Skeletal muscle satellite cell (primary cell): ENCODE data around the gene USP24.
"Not testable (repeated sequence)": the region's sequence is repeated elsewhere in the genome, so short reads cannot be mapped to it uniquely, and the experiment has no call there.

ENCODE experiments used
- H3K27me3 ChIP-seq: 2 replicates; pipeline ENCODE4 v1.7.0; 2013; ENCODE audit warnings: low read length; ENCODE audit not compliant: control insufficient read depth, insufficient read depth
- H3K36me3 ChIP-seq: 2 replicates; pipeline ENCODE4 v1.7.0; 2013; ENCODE audit warnings: mild to moderate bottlenecking, control low read depth, low read length; ENCODE audit not compliant: insufficient read depth
- H3K4me1 ChIP-seq: 2 replicates; pipeline ENCODE4 v1.7.0; 2013; ENCODE audit warnings: low read length; ENCODE audit not compliant: control insufficient read depth, insufficient read depth
- H3K4me2 ChIP-seq: 2 replicates; pipeline ENCODE4 v1.7.0; 2013; ENCODE audit warnings: mild to moderate bottlenecking, low read length
- H3K4me3 ChIP-seq: 2 replicates; pipeline ENCODE4 v1.7.0; 2013; ENCODE audit warnings: low read length
- H3K9ac ChIP-seq: 2 replicates; pipeline ENCODE4 v1.7.0; 2013; ENCODE audit warnings: mild to moderate bottlenecking, low read depth, low read length, moderate library complexity
- H3K9me3 ChIP-seq: replicated peaks from 2 replicates; pipeline ENCODE4 v1.7.0; 2013; ENCODE audit warnings: mild to moderate bottlenecking, control low read depth, low read length

Gene USP24

GRCh38 chr1:55039342-55040082 lies 175.7 kb downstream of the USP24 start, which contains the start of gene PCSK9:
PCSK9 (plus strand) TSS chr1:55039548; CDS start chr1:55039838, 290 bp downstream.
- peaks cover 86% of the 10 kb centered on the region for H3K27me3 ChIP-seq
- peaks cover 9% of the 10 kb centered on the region for H3K4me1 ChIP-seq
- no peaks in the 10 kb centered on the region for H3K9me3 ChIP-seq
- H3K4me2 ChIP-seq, result peak within 1 kb of the TSS; percentile 81
- H3K9ac ChIP-seq, result no peak within 1 kb of the TSS
- peak within 1 kb of the TSS; percentile 54 for H3K4me3 ChIP-seq
- H3K36me3 ChIP-seq, result no peaks in the 10 kb centered on the region

DNA sequence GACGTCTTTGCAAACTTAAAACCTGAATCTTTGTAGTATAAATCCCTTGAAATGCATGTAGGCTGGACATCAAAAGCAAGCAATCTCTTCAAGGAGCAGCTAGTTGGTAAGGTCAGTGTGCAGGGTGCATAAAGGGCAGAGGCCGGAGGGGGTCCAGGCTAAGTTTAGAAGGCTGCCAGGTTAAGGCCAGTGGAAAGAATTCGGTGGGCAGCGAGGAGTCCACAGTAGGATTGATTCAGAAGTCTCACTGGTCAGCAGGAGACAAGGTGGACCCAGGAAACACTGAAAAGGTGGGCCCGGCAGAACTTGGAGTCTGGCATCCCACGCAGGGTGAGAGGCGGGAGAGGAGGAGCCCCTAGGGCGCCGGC lies 176.2 kb downstream of the USP24 start:
- Histone ChIP-seq H3K4me2 (peak overlapping the region; percentile 81), H3K36me3 (no peaks in the 10 kb centered on the region), H3K4me1 (peaks cover 9% of the 10 kb centered on the region), H3K27me3 (peaks cover 90% of the 10 kb centered on the region), H3K9me3 (no peaks in the 10 kb centered on the region), H3K4me3 (peak overlapping the region; percentile 54), H3K9ac (no peak overlapping the region)

- H3K9ac ChIP-seq, result no peak overlapping the region
- H3K9me3 ChIP-seq, result no peaks in the 10 kb centered on the region
- H3K36me3 ChIP-seq, result no peaks in the 10 kb centered on the region
- H3K27me3 ChIP-seq, result peaks cover 95% of the 10 kb centered on the region
- H3K4me1 ChIP-seq, result peaks cover 9% of the 10 kb centered on the region
- no peak overlapping the region for H3K4me2 ChIP-seq
- H3K4me3 ChIP-seq, result no peak overlapping the region
Observed at GRCh38 chr1:55038552-55038838, 176.7 kb downstream of the USP24 start.

DNA sequence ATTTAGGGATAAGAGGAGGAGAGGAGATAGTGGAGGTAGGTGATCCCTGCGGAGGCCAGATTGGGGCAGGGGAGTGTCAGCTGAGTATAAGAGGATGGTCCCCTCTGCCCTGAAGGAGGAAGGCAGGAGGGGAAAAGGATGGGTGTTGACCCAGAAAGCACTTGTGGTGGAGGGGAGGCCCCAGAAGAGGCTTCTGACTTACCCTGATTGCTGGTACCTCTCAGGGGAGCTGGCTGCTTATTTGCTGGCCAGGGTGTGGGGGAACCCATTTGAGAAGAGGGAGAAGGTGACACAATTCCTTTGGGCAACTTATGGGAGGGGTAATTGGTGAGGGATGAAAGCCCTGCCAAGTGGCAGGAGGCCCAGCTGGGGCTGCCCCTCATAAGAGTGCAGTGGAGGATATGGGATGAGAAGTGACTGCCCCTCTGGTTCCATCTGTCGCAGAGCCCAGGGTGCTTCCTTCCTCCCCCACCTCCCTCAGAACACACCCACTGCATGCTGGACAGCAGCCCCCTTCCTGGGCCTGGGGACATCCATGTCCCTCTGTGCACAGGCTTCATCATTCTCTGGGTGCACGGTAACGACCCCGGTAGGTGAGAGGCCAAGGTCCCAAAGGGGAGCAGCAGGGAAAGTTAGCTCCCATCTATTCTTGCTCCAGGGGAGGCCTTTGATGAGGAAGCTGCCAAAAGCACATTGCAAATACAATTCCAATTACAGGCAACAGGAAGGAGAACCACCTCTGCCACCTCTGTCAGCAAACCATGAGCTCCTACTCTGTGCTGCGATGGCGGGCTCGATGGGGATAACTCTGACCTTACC lies 177.2 kb downstream of the USP24 start:
- peaks cover 97% of the 10 kb centered on the region for H3K27me3 ChIP-seq

DNA sequence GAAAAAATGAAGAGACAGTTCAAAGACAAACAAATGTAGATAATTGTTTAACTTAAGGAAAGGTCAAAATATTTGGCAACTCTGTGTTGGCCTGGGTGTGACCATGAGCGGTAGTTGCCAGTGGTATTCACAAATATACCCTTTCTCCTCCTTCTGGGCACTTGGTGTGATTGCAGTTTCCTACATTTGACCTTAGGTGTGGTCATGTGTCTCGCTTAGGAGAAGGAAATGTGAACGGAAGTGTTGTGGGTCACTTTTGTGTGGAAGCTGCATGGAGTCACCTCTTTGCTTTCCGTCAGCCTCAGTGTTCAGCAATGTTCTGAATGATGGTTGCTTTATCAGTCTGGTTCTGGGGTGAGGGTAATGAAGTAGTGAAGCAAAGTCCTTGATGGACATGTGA lies 179.3 kb downstream of the USP24 start:
- Histone ChIP-seq H3K4me2 (no peak overlapping the region), H3K36me3 (no peaks in the 10 kb centered on the region), H3K9me3 (no peaks in the 10 kb centered on the region), H3K4me3 (no peak overlapping the region), H3K9ac (no peak overlapping the region), H3K27me3 (peaks cover 81% of the 10 kb centered on the region), H3K4me1 (peaks cover 9% of the 10 kb centered on the region)

More for the DNA sequence above, 177.2 kb downstream of the USP24 start:
- no peak overlapping the region for H3K4me3 ChIP-seq
- no peak overlapping the region for H3K4me2 ChIP-seq
- H3K9ac ChIP-seq, result no peak overlapping the region
- no peaks in the 10 kb centered on the region for H3K36me3 ChIP-seq
- peaks cover 9% of the 10 kb centered on the region for H3K4me1 ChIP-seq
- no peaks in the 10 kb centered on the region for H3K9me3 ChIP-seq

DNA sequence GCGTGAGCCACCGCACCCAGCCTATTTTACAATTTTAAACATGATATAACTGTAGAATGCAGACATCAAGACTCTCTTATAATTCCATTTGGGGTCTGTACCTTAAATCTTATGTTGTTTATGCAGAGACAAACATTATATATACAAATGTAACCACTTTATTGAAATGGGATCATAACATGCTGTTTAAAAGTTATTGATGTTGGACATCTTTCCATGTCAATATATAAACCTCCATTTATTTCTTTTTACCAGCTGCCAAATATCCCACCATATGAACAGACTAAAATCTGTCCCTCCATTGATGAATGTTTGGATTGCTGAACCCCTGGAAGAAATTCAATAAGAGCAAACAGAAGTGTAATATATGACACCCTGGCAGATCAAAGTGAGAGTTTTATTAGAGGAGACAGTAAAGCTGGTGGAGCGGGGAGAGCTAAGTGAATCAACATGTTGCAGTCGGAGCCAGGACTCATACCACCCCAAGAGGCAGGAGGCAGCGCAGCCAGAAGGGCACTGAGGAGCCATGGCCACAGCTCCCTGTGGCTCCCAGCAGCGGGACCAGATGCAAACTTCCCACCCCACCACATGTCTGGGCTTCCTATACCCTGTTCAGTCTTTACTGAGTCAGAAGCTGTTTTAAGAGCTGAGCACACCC lies 180.6 kb downstream of the USP24 start:
- H3K9ac ChIP-seq, result no peak overlapping the region
- peaks cover 4% of the 10 kb centered on the region for H3K4me1 ChIP-seq
- H3K36me3 ChIP-seq, result no peaks in the 10 kb centered on the region
- H3K9me3 ChIP-seq, result no peaks in the 10 kb centered on the region
- no peak overlapping the region for H3K4me2 ChIP-seq
- H3K27me3 ChIP-seq, result peaks cover 76% of the 10 kb centered on the region
- H3K4me3 ChIP-seq, result no peak overlapping the region

DNA sequence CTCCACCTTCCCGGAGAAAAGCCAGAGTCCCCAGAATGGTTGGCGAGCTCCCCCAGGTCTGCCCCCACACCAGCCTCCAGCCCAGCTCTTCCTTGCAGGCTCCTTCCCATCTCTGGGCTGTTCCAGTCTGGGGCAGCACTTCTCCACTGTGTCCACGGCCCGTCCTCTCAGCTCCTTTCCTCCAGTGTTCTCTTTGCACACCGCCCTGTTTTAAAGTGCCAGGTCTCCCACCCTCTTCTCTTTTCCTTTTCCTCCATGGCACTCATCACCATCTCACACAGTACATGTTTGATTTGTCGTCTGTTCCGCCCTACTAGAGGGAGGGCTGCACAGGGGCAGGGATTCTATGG lies 181.9 kb downstream of the USP24 start:
- H3K27me3 ChIP-seq, result peaks cover 62% of the 10 kb centered on the region
- no peak overlapping the region for H3K4me2 ChIP-seq
- no peak overlapping the region for H3K4me3 ChIP-seq
- H3K9me3 ChIP-seq, result no peaks in the 10 kb centered on the region
- H3K36me3 ChIP-seq, result no peaks in the 10 kb centered on the region
- H3K9ac ChIP-seq, result no peak overlapping the region
- no peaks in the 10 kb centered on the region for H3K4me1 ChIP-seq

DNA sequence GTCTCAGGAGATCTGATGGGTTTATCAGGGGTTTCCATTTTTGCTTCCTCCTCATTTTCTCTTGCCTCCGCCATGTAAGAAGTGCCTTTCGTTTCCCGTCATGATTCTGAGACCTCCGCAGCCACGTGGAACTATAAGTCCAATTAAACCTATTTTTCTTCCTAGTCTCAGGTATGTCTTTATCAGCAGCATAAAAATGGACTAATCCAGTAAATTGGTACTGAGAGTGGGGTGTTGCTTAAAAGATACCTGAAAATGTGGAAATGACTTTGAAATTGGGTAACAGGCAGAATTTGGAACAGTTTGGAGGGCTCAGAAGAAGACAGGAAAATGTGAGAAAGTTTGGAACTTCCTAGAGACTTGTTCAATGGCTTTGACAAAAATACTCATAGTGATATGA lies 184.1 kb downstream of the USP24 start:
- not testable (repeated sequence) for H3K4me2 ChIP-seq

DNA sequence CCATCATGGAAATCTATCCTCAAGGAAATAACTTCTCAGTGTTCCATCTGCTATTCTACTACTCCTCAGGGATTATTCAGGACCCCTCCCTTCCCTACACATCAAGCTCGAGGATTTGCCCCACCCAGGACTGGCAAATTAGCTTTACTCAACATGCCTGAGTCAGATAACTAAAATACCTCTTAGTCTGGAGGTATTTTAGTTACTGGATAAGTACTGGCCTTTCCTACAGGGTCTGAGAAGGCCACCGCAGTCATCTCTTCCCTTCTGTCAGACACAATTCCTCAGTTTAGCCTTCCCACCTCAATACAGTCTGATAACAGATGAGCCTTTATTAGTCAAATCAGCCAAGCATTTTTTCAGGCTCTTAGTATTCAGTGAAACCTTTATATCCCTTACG lies 188.5 kb downstream of the USP24 start:
- not testable (repeated sequence) for H3K4me3 ChIP-seq, H3K9ac ChIP-seq, H3K9me3 ChIP-seq, H3K4me1 ChIP-seq, H3K4me2 ChIP-seq, H3K36me3 ChIP-seq
- peaks cover 12% of the 10 kb centered on the region for H3K27me3 ChIP-seq

More for the DNA sequence above, 184.1 kb downstream of the USP24 start:
- H3K36me3 ChIP-seq, H3K9me3 ChIP-seq, H3K4me1 ChIP-seq, H3K4me3 ChIP-seq, H3K9ac ChIP-seq: not testable (repeated sequence)
- H3K27me3 ChIP-seq, result peaks cover 41% of the 10 kb centered on the region

DNA sequence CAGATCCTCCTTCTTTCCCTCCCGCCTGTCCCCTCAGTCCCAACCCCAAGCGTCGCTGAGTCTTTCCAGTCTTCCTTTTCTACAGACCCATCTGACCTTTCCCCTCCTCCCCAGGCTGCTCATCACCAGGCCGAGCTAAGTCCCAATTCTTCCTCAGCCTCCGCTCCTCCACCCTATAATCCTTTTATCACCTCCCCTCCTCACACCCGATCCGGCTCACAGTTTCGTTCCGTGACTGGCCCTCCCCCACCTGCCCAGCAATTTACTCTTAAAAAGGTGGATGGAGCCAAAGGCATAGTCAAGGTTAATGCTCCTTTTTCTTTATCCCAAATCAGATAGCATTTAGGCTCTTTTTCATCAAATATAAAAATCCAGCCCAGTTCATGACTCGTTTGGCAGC lies 191.0 kb downstream of the USP24 start:
- not testable (repeated sequence) for H3K4me3 ChIP-seq, H3K9me3 ChIP-seq, H3K4me2 ChIP-seq, H3K27me3 ChIP-seq, H3K36me3 ChIP-seq, H3K4me1 ChIP-seq, H3K9ac ChIP-seq

DNA sequence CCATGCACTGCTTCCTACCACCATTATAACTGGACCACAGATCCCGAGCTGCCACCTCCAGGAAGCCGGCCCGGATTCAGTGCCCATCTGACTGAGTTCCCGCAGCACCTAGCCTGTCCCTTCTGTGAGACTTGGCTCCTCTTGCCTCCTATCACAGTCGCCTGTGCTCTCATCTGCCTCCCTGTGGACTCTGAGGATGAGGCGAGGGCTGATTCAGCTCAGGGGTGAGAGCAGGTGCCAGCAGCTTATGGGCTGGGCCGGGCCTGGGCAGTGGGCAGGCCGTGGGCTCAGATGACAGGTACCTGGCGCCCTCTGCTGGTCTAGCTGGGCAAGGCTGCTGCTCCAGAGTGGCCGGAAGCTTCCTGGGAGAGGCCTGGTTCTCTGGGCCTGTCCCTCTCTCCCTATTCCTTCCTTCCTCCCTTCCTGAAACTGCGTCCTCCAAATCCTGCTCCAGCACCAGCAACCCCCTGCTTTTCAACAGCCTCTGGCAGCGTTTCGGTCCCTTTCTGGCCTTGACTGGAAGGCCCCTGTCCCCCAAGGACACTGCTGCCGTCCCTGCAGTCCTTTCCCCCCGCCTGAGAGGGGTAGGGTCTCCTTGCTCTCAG lies 193.1 kb downstream of the USP24 start:
- peaks cover 6% of the 10 kb centered on the region for H3K4me1 ChIP-seq
- peaks cover 5% of the 10 kb centered on the region for H3K27me3 ChIP-seq
- H3K36me3 ChIP-seq, result no peaks in the 10 kb centered on the region
- no peak overlapping the region for H3K4me2 ChIP-seq
- H3K9ac ChIP-seq, result peak overlapping the region; percentile 31
- no peaks in the 10 kb centered on the region for H3K9me3 ChIP-seq
- H3K4me3 ChIP-seq, result no peak overlapping the region
